Activated T-helper 2 cell treated with anti-CD3 and anti-CD28 coated beads, Interferon-gamma antibody, Interleukin-2, Interleukin-4, amounts not matched to agents 10 μg/mL and 5 μg/mL and 100 μg/mL, durations not matched to agents 14 hours and 24 hours and 36 hours (primary cell): Measurements from ENCODE around the gene HHLA2. TPM values are rescaled to one million over a fixed set of nuclear protein-coding genes. Genes with fewer than 3 reads are reported as not detected.

ENCODE experiments used
- DNase-seq: peaks from one replicate; pipeline ENCODE4 v3.0.0; 2021; ENCODE audit warnings: low spot score
- H3K27ac Mint-ChIP-seq: one replicate; pipeline ENCODE4 v1.8.0; 2021; ENCODE audit warnings: mixed read lengths
- H3K27me3 Mint-ChIP-seq: one replicate; pipeline ENCODE4 v1.8.0; 2021; ENCODE audit warnings: low read depth, mixed read lengths
- H3K36me3 Mint-ChIP-seq: one replicate; pipeline ENCODE4 v1.8.0; 2021; ENCODE audit warnings: low read depth, mixed read lengths
- H3K4me1 Mint-ChIP-seq: one replicate; pipeline ENCODE4 v1.8.0; 2021; ENCODE audit warnings: low read depth, mixed read lengths
- H3K4me3 Mint-ChIP-seq: one replicate; pipeline ENCODE4 v1.8.0; 2021; ENCODE audit warnings: low read depth, mild to moderate bottlenecking, moderate library complexity, mixed read lengths
- H3K9me3 Mint-ChIP-seq: one replicate; pipeline ENCODE4 v1.8.0; 2021; ENCODE audit warnings: mixed read lengths
- intact Hi-C: fragments of 100-400 bp; cut with micrococcal nuclease; formaldehyde crosslinking; loops from one replicate; pipeline ENCODE4 v1.15.1; 2023
- total RNA-seq: library from RNA; stranded (reverse); gene quantifications from 2 replicates; pipeline ENCODE4 v1.2.3, GENCODE V29; 2022

Gene HHLA2
- total RNA-seq, 1 donor from 2014 or later, result 0.66 TPM

GRCh38 chr3:108329947-108330346, 33.6 kb downstream of the HHLA2 start:
- peaks cover 22% of the 10 kb centered on the region for H3K9me3 Mint-ChIP-seq
- no peak overlapping the region for H3K4me3 Mint-ChIP-seq
- H3K4me1 Mint-ChIP-seq, result peaks cover 40% of the 10 kb centered on the region
- intact Hi-C loops, result loop anchor here (1.0 to 5.0 kb wide), 4 partner anchors 13 to 198 kb away; no protein-coding TSS in a partner anchor
- no peaks in the 10 kb centered on the region for H3K27me3 Mint-ChIP-seq
- H3K36me3 Mint-ChIP-seq, result peaks cover 22% of the 10 kb centered on the region
- no peak for DNase-seq
- peak overlapping the region; percentile 23 for H3K27ac Mint-ChIP-seq

GRCh38 chr3:108331792-108332191, 35.4 kb downstream of the HHLA2 start:
- peaks cover 40% of the 10 kb centered on the region for H3K4me1 Mint-ChIP-seq
- peaks cover 9% of the 10 kb centered on the region for H3K36me3 Mint-ChIP-seq
- DNase-seq, result no peak
- H3K4me3 Mint-ChIP-seq, result no peak overlapping the region
- intact Hi-C loops, result no loop called here
- H3K9me3 Mint-ChIP-seq, result peaks cover 9% of the 10 kb centered on the region
- no peaks in the 10 kb centered on the region for H3K27me3 Mint-ChIP-seq
- no peak overlapping the region for H3K27ac Mint-ChIP-seq

GRCh38 chr3:108333961-108334360, 37.6 kb downstream of the HHLA2 start:
- H3K9me3 Mint-ChIP-seq, result no peaks in the 10 kb centered on the region
- intact Hi-C loops, result no loop called here
- no peak for DNase-seq
- no peaks in the 10 kb centered on the region for H3K27me3 Mint-ChIP-seq
- H3K27ac Mint-ChIP-seq, result no peak overlapping the region
- no peak overlapping the region for H3K4me3 Mint-ChIP-seq
- H3K4me1 Mint-ChIP-seq, result peaks cover 23% of the 10 kb centered on the region
- no peaks in the 10 kb centered on the region for H3K36me3 Mint-ChIP-seq

GRCh38 chr3:108334701-108335100, 38.4 kb downstream of the HHLA2 start:
- Mint-ChIP-seq H3K9me3 (no peaks in the 10 kb centered on the region), H3K4me3 (no peak overlapping the region), H3K27ac (no peak overlapping the region), H3K4me1 (peaks cover 17% of the 10 kb centered on the region), H3K27me3 (peaks cover 2% of the 10 kb centered on the region), H3K36me3 (no peaks in the 10 kb centered on the region)
- intact Hi-C loops, result no loop called here
- no peak for DNase-seq

GRCh38 chr3:108338901-108339545, 42.7 kb downstream of the HHLA2 start:
- Mint-ChIP-seq H3K36me3 (no peaks in the 10 kb centered on the region), H3K4me1 (peaks cover 16% of the 10 kb centered on the region), H3K27me3 (peaks cover 7% of the 10 kb centered on the region), H3K27ac (no peak overlapping the region), H3K9me3 (no peaks in the 10 kb centered on the region), H3K4me3 (no peak overlapping the region)
- no peak for DNase-seq
- intact Hi-C loops, result no loop called here

GRCh38 chr3:108341911-108342310, 45.6 kb downstream of the HHLA2 start:
- Mint-ChIP-seq H3K4me1 (peaks cover 18% of the 10 kb centered on the region), H3K27me3 (peaks cover 12% of the 10 kb centered on the region), H3K4me3 (no peak overlapping the region), H3K27ac (no peak overlapping the region), H3K36me3 (no peaks in the 10 kb centered on the region), H3K9me3 (no peaks in the 10 kb centered on the region)
- intact Hi-C loops, result loop anchor here (5.0 kb wide), 1 partner anchor 40 kb away; no protein-coding TSS in a partner anchor
- DNase-seq, result no peak

GRCh38 chr3:108342837-108343486, 46.6 kb downstream of the HHLA2 start:
- no peak for DNase-seq

GRCh38 chr3:108343491-108343890, 47.1 kb downstream of the HHLA2 start:
- Mint-ChIP-seq H3K9me3 (peaks cover 13% of the 10 kb centered on the region), H3K27me3 (peaks cover 26% of the 10 kb centered on the region), H3K36me3 (peaks cover 3% of the 10 kb centered on the region), H3K27ac (no peak overlapping the region), H3K4me1 (peaks cover 18% of the 10 kb centered on the region), H3K4me3 (no peak overlapping the region)
- intact Hi-C loops, result loop anchor here (1.0 to 5.0 kb wide), 3 partner anchors 14 to 45 kb away; no protein-coding TSS in a partner anchor
- DNase-seq, result no peak

More at GRCh38 chr3:108342837-108343486, 46.6 kb downstream of the HHLA2 start:
- no peak overlapping the region for H3K4me3 Mint-ChIP-seq
- H3K27ac Mint-ChIP-seq, result peak overlapping the region; percentile 28
- H3K36me3 Mint-ChIP-seq, result no peaks in the 10 kb centered on the region
- intact Hi-C loops, result loop anchor here (1.0 to 5.0 kb wide), 3 partner anchors 14 to 45 kb away; no protein-coding TSS in a partner anchor
- peaks cover 18% of the 10 kb centered on the region for H3K4me1 Mint-ChIP-seq
- peaks cover 8% of the 10 kb centered on the region for H3K9me3 Mint-ChIP-seq
- H3K27me3 Mint-ChIP-seq, result peaks cover 21% of the 10 kb centered on the region

GRCh38 chr3:108345492-108346205, 49.3 kb downstream of the HHLA2 start:
- H3K4me1 Mint-ChIP-seq, result peaks cover 14% of the 10 kb centered on the region
- DNase-seq, result no peak
- no peak overlapping the region for H3K27ac Mint-ChIP-seq
- H3K27me3 Mint-ChIP-seq, result peaks cover 25% of the 10 kb centered on the region
- intact Hi-C loops, result no loop called here
- H3K36me3 Mint-ChIP-seq, result peaks cover 3% of the 10 kb centered on the region
- no peak overlapping the region for H3K4me3 Mint-ChIP-seq
- peaks cover 13% of the 10 kb centered on the region for H3K9me3 Mint-ChIP-seq

GRCh38 chr3:108346301-108347227, 50.2 kb downstream of the HHLA2 start:
- H3K27ac Mint-ChIP-seq, result no peak overlapping the region
- peaks cover 26% of the 10 kb centered on the region for H3K27me3 Mint-ChIP-seq
- intact Hi-C loops, result no loop called here
- H3K4me1 Mint-ChIP-seq, result peaks cover 14% of the 10 kb centered on the region
- H3K9me3 Mint-ChIP-seq, result peaks cover 13% of the 10 kb centered on the region
- no peak overlapping the region for H3K4me3 Mint-ChIP-seq
- no peak for DNase-seq
- H3K36me3 Mint-ChIP-seq, result peaks cover 3% of the 10 kb centered on the region

- peaks cover 3% of the 10 kb centered on the region for H3K36me3 Mint-ChIP-seq
- no peaks in the 10 kb centered on the region for H3K4me1 Mint-ChIP-seq
- DNase-seq, result no peak
- H3K4me3 Mint-ChIP-seq, result no peak overlapping the region
- intact Hi-C loops, result no loop called here
- H3K27ac Mint-ChIP-seq, result no peak overlapping the region
- peaks cover 30% of the 10 kb centered on the region for H3K27me3 Mint-ChIP-seq
- H3K9me3 Mint-ChIP-seq, result peaks cover 13% of the 10 kb centered on the region
Measured at GRCh38 chr3:108352176-108352575, 55.8 kb downstream of the HHLA2 start.

- intact Hi-C loops, result no loop called here
- no peaks in the 10 kb centered on the region for H3K4me1 Mint-ChIP-seq
- DNase-seq, result no peak
- H3K27ac Mint-ChIP-seq, result no peak overlapping the region
- no peak overlapping the region for H3K4me3 Mint-ChIP-seq
- no peaks in the 10 kb centered on the region for H3K9me3 Mint-ChIP-seq
- H3K27me3 Mint-ChIP-seq, result peaks cover 14% of the 10 kb centered on the region
- H3K36me3 Mint-ChIP-seq, result no peaks in the 10 kb centered on the region
Measured at GRCh38 chr3:108354562-108354961, 58.2 kb downstream of the HHLA2 start.
